IMR-90 (cell line): ENCODE results near the gene ACTRT2. TPM values are rescaled to one million over a fixed set of nuclear protein-coding genes. Genes with fewer than 3 reads are reported as not detected.

ENCODE experiments used
- ATAC-seq: fragments of 200-7000 bp; cut with Tn5 transposase; 2 replicates; pipeline ENCODE4 v1.9.1; 2020; ENCODE audit warnings: low read depth, mild to moderate bottlenecking, moderate library complexity
- BruUV-seq: library from RNA; stranded (reverse); fragments of 400-500 nt; replicated peaks from 2 replicates; lab custom pipeline; 2021; lab: Mats Ljungman, UMichigan
- CTCF ChIA-PET: fragments of 300-600 bp; formaldehyde crosslinking; extraction: SDS; loops from one replicate; lab custom pipeline; 2021; ENCODE audit warnings: antibody characterized with exemption; lab: Yijun Ruan, JAX
- POLR2A ChIA-PET: fragments of 300-600 bp; sonication (Branson Sonifier 250); formaldehyde crosslinking; loops from one replicate; lab custom pipeline; 2022; ENCODE audit warnings: antibody characterized with exemption; ENCODE audit not compliant: unreplicated experiment; lab: Charles Lee
- DNase-seq: peaks from one replicate; pipeline ENCODE4 v3.0.0; 2013
- H2AFZ ChIP-seq: replicated peaks from 2 replicates; pipeline ENCODE3; 2013; ENCODE audit warnings: low read length, mild to moderate bottlenecking; ENCODE audit not compliant: poor library complexity
- H2AK5ac ChIP-seq: 2 replicates; pipeline ENCODE4 v1.6.1; 2013; ENCODE audit warnings: low read depth, low read length, inconsistent platforms
- H2AK9ac ChIP-seq: replicated peaks from 2 replicates; pipeline ENCODE3; 2013; ENCODE audit warnings: mild to moderate bottlenecking, low read depth, low read length, moderate library complexity; ENCODE audit not compliant: poor library complexity
- H2BK120ac ChIP-seq: 2 replicates; pipeline ENCODE4 v1.6.1; 2013; ENCODE audit warnings: low read depth, low read length, inconsistent platforms
- H2BK15ac ChIP-seq: 3 replicates; pipeline ENCODE4 v1.6.1; 2013; ENCODE audit warnings: low read depth, low read length, inconsistent platforms
- H2BK20ac ChIP-seq: 2 replicates; pipeline ENCODE4 v1.6.1; 2013; ENCODE audit warnings: low read depth, mild to moderate bottlenecking, inconsistent platforms, low read length, moderate library complexity
- H2BK5ac ChIP-seq: 2 replicates; pipeline ENCODE4 v1.6.1; 2013; ENCODE audit warnings: mild to moderate bottlenecking, low read depth, low read length, inconsistent platforms; ENCODE audit not compliant: poor library complexity, severe bottlenecking
- H3K14ac ChIP-seq: replicated peaks from 2 replicates; pipeline ENCODE4 v1.6.1; 2013; ENCODE audit warnings: low read depth, low read length, inconsistent platforms
- H3K18ac ChIP-seq: 2 replicates; pipeline ENCODE4 v1.6.1; 2013; ENCODE audit warnings: low read depth, low read length, control low read depth
- H3K23ac ChIP-seq: 2 replicates; pipeline ENCODE4 v1.6.1; 2013; ENCODE audit warnings: low read depth, low read length, inconsistent platforms
- H3K27ac ChIP-seq: 2 replicates; pipeline ENCODE4 v1.5.1; 2013; ENCODE audit warnings: mild to moderate bottlenecking, control low read depth, low read length; ENCODE audit not compliant: insufficient read depth
- H3K27me3 ChIP-seq: 2 replicates; pipeline ENCODE4 v1.6.1; 2013; ENCODE audit warnings: low read length; ENCODE audit not compliant: control insufficient read depth, insufficient read depth
- H3K36me3 ChIP-seq: 2 replicates; pipeline ENCODE4 v1.6.1; 2013; ENCODE audit warnings: low read length, mixed read lengths; ENCODE audit not compliant: control insufficient read depth, insufficient read depth
- H3K4ac ChIP-seq: 2 replicates; pipeline ENCODE4 v1.6.1; 2013; ENCODE audit warnings: low read depth, low read length, inconsistent platforms
- H3K4me1 ChIP-seq: 2 replicates; pipeline ENCODE4 v1.6.1; 2013; ENCODE audit warnings: low read length, mixed read lengths; ENCODE audit not compliant: control insufficient read depth, insufficient read depth
- H3K4me2 ChIP-seq: 2 replicates; pipeline ENCODE4 v1.6.1; 2013; ENCODE audit warnings: low read depth, mild to moderate bottlenecking, control low read depth, low read length, moderate library complexity
- H3K4me3 ChIP-seq: 2 replicates; pipeline ENCODE4 v1.5.1; 2013; ENCODE audit warnings: low read depth, mild to moderate bottlenecking, control low read depth, low read length, moderate library complexity; ENCODE audit not compliant: insufficient read depth
- H3K56ac ChIP-seq: 2 replicates; pipeline ENCODE4 v1.6.1; 2013; ENCODE audit warnings: low read length, inconsistent platforms; ENCODE audit not compliant: insufficient read depth; ENCODE audit errors: extremely low read depth
- H3K79me1 ChIP-seq, 2 experiments: 2 replicates each; pipeline ENCODE4 v1.6.1; 2013; ENCODE audit warnings: low read length in 2 of 2, inconsistent platforms in 1 of 2, low read depth in 1 of 2
- H3K9ac ChIP-seq: 2 replicates; pipeline ENCODE4 v1.6.1; 2013; ENCODE audit warnings: low read depth, low read length, control low read depth
- H3K9me1 ChIP-seq: 2 replicates; pipeline ENCODE4 v1.6.1; 2013; ENCODE audit warnings: low read length, inconsistent platforms; ENCODE audit not compliant: insufficient read depth
- H3K9me3 ChIP-seq: 2 replicates; pipeline ENCODE4 v1.6.1; 2013; ENCODE audit warnings: low read length; ENCODE audit not compliant: control insufficient read depth, insufficient read depth
- H4K20me1 ChIP-seq: 2 replicates; pipeline ENCODE4 v1.6.1; 2013; ENCODE audit warnings: low read length, inconsistent platforms; ENCODE audit not compliant: insufficient read depth
- H4K5ac ChIP-seq: 2 replicates; pipeline ENCODE4 v1.6.1; 2013; ENCODE audit warnings: mild to moderate bottlenecking, low read depth, low read length, control low read depth
- H4K8ac ChIP-seq, 2 experiments: 2 replicates each; pipeline ENCODE4 v1.6.1; 2013; ENCODE audit warnings: low read depth in 2 of 2, low read length in 2 of 2, control low read depth in 1 of 2, inconsistent platforms in 1 of 2
- H4K91ac ChIP-seq: 2 replicates; pipeline ENCODE4 v1.6.1; 2013; ENCODE audit warnings: low read depth, low read length, inconsistent platforms; ENCODE audit not compliant: insufficient read depth
- CEBPB ChIP-seq: IDR thresholded peaks from 2 replicates; pipeline ENCODE4 v1.6.1; 2012; ENCODE audit warnings: low read depth, low read length, improper control_type of control experiment
- ELK1 ChIP-seq: fragments of 150-350 bp; IDR thresholded peaks from 2 replicates; pipeline ENCODE4 v1.6.1; 2016; ENCODE audit warnings: low read depth, mild to moderate bottlenecking, low read length, moderate library complexity, borderline replicate concordance
- FOS ChIP-seq: fragments of 150-350 bp; IDR thresholded peaks from 2 replicates; pipeline ENCODE4 v1.6.1; 2016; ENCODE audit warnings: low read depth, low read length
- MAFK ChIP-seq: IDR thresholded peaks from 2 replicates; pipeline ENCODE4 v1.6.1; 2012; ENCODE audit warnings: low read depth, low read length, improper control_type of control experiment
- MAZ ChIP-seq: IDR thresholded peaks from 2 replicates; pipeline ENCODE4 v1.6.1; 2012; ENCODE audit warnings: low read depth, mild to moderate bottlenecking, low read length, improper control_type of control experiment, moderate library complexity, borderline replicate concordance
- MXI1 ChIP-seq: IDR thresholded peaks from 2 replicates; pipeline ENCODE4 v1.6.1; 2012; ENCODE audit warnings: low read depth, mild to moderate bottlenecking, low read length, moderate library complexity, borderline replicate concordance
- POLR2A ChIP-seq: IDR thresholded peaks from 2 replicates; pipeline ENCODE4 v1.6.1; 2012; ENCODE audit warnings: mild to moderate bottlenecking, low read depth, low read length
- RCOR1 ChIP-seq: IDR thresholded peaks from 2 replicates; pipeline ENCODE4 v1.6.1; 2012; ENCODE audit warnings: mild to moderate bottlenecking, low read length, improper control_type of control experiment; ENCODE audit not compliant: insufficient replicate concordance
- WGBS, 2 experiments: methylation state at CpG; one replicate each; pipeline versions ENCODE4 v1.1.5 to v1.1.7; 2013; ENCODE audit warnings: missing lambda C conversion rate in 2 of 2; ENCODE audit not compliant: insufficient read length in 1 of 2; ENCODE audit errors: extremely low coverage in 2 of 2; 5-methylcytosine and 5-hydroxymethylcytosine counted together
- dilution Hi-C: fragments of 300-500 bp; cut with HindIII; formaldehyde crosslinking; loops from one replicate; pipeline ENCODE4 v1.14.3; 2018; ENCODE audit warnings: low sequenced_read_pairs; ENCODE audit not compliant: unreplicated experiment
- in situ Hi-C: fragments of 300-500 bp; cut with MboI; formaldehyde crosslinking; loops from 3 replicates; pipeline ENCODE4 v1.14.3; 2019; ENCODE audit warnings: low sequenced_read_pairs, inconsistent platforms, mixed read lengths
- intact Hi-C: fragments of 100-400 bp; cut with micrococcal nuclease; formaldehyde crosslinking; loops from 2 replicates; pipeline ENCODE4 v1.10.0; 2022
- polyA plus RNA-seq, 3 experiments: library from polyadenylated mRNA; depleted of rRNA; stranded (reverse); fragments of >200 nt; gene quantifications; 2 replicates each; pipeline ENCODE4 v1.2.3, GENCODE V29; 2012; ENCODE audit warnings: low replicate concordance in 1 of 3
- total RNA-seq: library from RNA; depleted of rRNA; stranded (reverse); fragments of >200 nt; gene quantifications from 2 replicates; pipeline ENCODE4 v1.2.3, GENCODE V29; 2012

The ACTRT2 gene
- total and polyA plus RNA-seq, 2 of the 4 experiments (the other 2 are of a cell fraction): not detected

GRCh38 chr1:3029481-3029961 is 8.3 kb downstream of the ACTRT2 start:
- Histone ChIP-seq H3K79me1 (no peaks in the 10 kb centered on the region), H3K4me2 (no peak overlapping the region), H3K9me1 (no peaks in the 10 kb centered on the region), H3K4ac (no peak overlapping the region), H3K4me3 (no peak overlapping the region), H3K27ac (no peak overlapping the region), H2BK20ac (no peak overlapping the region), H4K91ac (no peak overlapping the region), H2AK9ac (no peak overlapping the region), H3K18ac (no peak overlapping the region), H3K4me1 (no peaks in the 10 kb centered on the region), H3K56ac (no peak overlapping the region), H4K8ac (no peak overlapping the region), H3K27me3 (no peaks in the 10 kb centered on the region), H2BK15ac (no peak overlapping the region), H3K14ac (no peak overlapping the region), H3K23ac (no peak overlapping the region), H2AFZ (no peak overlapping the region), H2BK5ac (no peak overlapping the region), H3K36me3 (no peaks in the 10 kb centered on the region), H4K20me1 (no peaks in the 10 kb centered on the region), H2BK120ac (no peak overlapping the region), H2AK5ac (no peak overlapping the region), H3K9ac (no peak overlapping the region), H3K9me3 (peaks cover 58% of the 10 kb centered on the region), H4K5ac (no peak overlapping the region)
- DNase-seq: no peak
- ChIA-PET POLR2A (no interaction called here), CTCF (no interaction called here)
- dilution Hi-C loops: no loop called here
- no peak for ATAC-seq
- in situ Hi-C loops: no loop called here
- intact Hi-C loops: no loop called here
- no TSS peak for BruUV-seq
- no CpG with 5 or more reads among the region's 11 CpGs for WGBS, 2 experiments
- TF ChIP-seq FOS: no peak
- TF ChIP-seq MXI1: no peak
- TF ChIP-seq MAFK: no peak
- TF ChIP-seq CEBPB: no peak
- TF ChIP-seq RCOR1: no peak
- no peak for TF ChIP-seq MAZ
- no peak for TF ChIP-seq ELK1
- no peak for TF ChIP-seq POLR2A
